ENCODE data around the gene TRIM37.
"Not testable (repeated sequence)": the region's sequence is repeated elsewhere in the genome, so short reads cannot be mapped to it uniquely, and the experiment has no call there.

The TRIM37 gene

DNA sequence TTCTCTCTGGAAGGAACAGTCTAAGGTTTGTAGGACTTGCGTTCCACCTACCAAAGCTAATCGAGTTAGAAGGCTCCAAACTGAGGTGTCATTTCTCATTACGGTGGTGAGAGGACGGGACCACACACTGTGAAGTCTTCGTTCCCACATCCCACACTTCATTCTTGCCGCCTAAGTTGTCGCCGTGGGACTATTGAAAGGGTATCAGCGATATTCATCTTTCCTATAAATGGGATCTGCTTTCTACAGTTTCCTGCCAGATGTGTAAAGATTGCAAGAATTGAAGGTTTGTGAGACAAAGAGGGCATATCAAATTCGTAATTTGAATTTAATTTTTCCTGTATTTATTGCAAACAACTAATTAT lies 608 bp upstream of the TRIM37 start:
- Histone ChIP-seq H3K27me3 (ENCODE audit: control insufficient read depth, insufficient read depth, low read length) (no peaks in the 10 kb centered on the region), H3K9ac (ENCODE audit: low read length) (peak overlapping the region; percentile 75), H3K36me3 (ENCODE audit: control insufficient read depth, low read depth, low read length) (peaks cover 21% of the 10 kb centered on the region), H3K9me3 (ENCODE audit: control insufficient read depth, low read depth, low read length) (no peaks in the 10 kb centered on the region), H3K27ac (ENCODE audit: low read length) (peak overlapping the region; percentile 61), H3K4me1 (ENCODE audit: control insufficient read depth, low read depth, low read length) (peaks cover 6% of the 10 kb centered on the region), H3K4me3 (ENCODE audit: low read length) (peak overlapping the region; percentile 97)

- H3K9ac ChIP-seq (ENCODE audit: low read length): peak overlapping the region; percentile 88
- H3K36me3 ChIP-seq (ENCODE audit: control insufficient read depth, low read depth, low read length): peaks cover 19% of the 10 kb centered on the region
- H3K9me3 ChIP-seq (ENCODE audit: control insufficient read depth, low read depth, low read length): no peaks in the 10 kb centered on the region
- H3K4me1 ChIP-seq (ENCODE audit: control insufficient read depth, low read depth, low read length): peaks cover 6% of the 10 kb centered on the region
- no peaks in the 10 kb centered on the region for H3K27me3 ChIP-seq (ENCODE audit: control insufficient read depth, insufficient read depth, low read length)
- H3K4me3 ChIP-seq (ENCODE audit: low read length): peak overlapping the region; percentile 97
- H3K27ac ChIP-seq (ENCODE audit: low read length): peak overlapping the region; percentile 39
Measured at GRCh38 chr17:59105852-59106462, 723 bp downstream of the TRIM37 start.

- H3K4me1 ChIP-seq (ENCODE audit: control insufficient read depth, low read depth, low read length): peaks cover 6% of the 10 kb centered on the region
- no peaks in the 10 kb centered on the region for H3K9me3 ChIP-seq (ENCODE audit: control insufficient read depth, low read depth, low read length)
- no peak overlapping the region for H3K4me3 ChIP-seq (ENCODE audit: low read length)
- no peak overlapping the region for H3K9ac ChIP-seq (ENCODE audit: low read length)
- H3K27ac ChIP-seq (ENCODE audit: low read length): no peak overlapping the region
- H3K27me3 ChIP-seq (ENCODE audit: control insufficient read depth, insufficient read depth, low read length): no peaks in the 10 kb centered on the region
- peaks cover 24% of the 10 kb centered on the region for H3K36me3 ChIP-seq (ENCODE audit: control insufficient read depth, low read depth, low read length)
Measured at GRCh38 chr17:59101178-59101577, 5.5 kb downstream of the TRIM37 start.

- Histone ChIP-seq H3K36me3 (ENCODE audit: control insufficient read depth, low read depth, low read length) (peaks cover 18% of the 10 kb centered on the region), H3K27me3 (ENCODE audit: control insufficient read depth, insufficient read depth, low read length) (no peaks in the 10 kb centered on the region), H3K9ac (ENCODE audit: low read length) (no peak overlapping the region)
Measured at GRCh38 chr17:59097876-59098275, 8.8 kb downstream of the TRIM37 start.

GRCh38 chr17:59094861-59095530 lies 11.7 kb downstream of the TRIM37 start:
- H3K4me3 ChIP-seq (ENCODE audit: low read length): no peak overlapping the region
- H3K36me3 ChIP-seq (ENCODE audit: control insufficient read depth, low read depth, low read length): peaks cover 1% of the 10 kb centered on the region
- H3K4me1 ChIP-seq (ENCODE audit: control insufficient read depth, low read depth, low read length): no peaks in the 10 kb centered on the region
- no peaks in the 10 kb centered on the region for H3K9me3 ChIP-seq (ENCODE audit: control insufficient read depth, low read depth, low read length)
- no peak overlapping the region for H3K27ac ChIP-seq (ENCODE audit: low read length)
- no peak overlapping the region for H3K9ac ChIP-seq (ENCODE audit: low read length)
- H3K27me3 ChIP-seq (ENCODE audit: control insufficient read depth, insufficient read depth, low read length): no peaks in the 10 kb centered on the region

More at GRCh38 chr17:59097876-59098275, 8.8 kb downstream of the TRIM37 start:
- Histone ChIP-seq H3K4me1 (ENCODE audit: control insufficient read depth, low read depth, low read length) (no peaks in the 10 kb centered on the region), H3K27ac (ENCODE audit: low read length) (no peak overlapping the region), H3K9me3 (ENCODE audit: control insufficient read depth, low read depth, low read length) (no peaks in the 10 kb centered on the region), H3K4me3 (ENCODE audit: low read length) (no peak overlapping the region)

- H3K9ac ChIP-seq (ENCODE audit: low read length): no peak overlapping the region
- no peak overlapping the region for H3K4me3 ChIP-seq (ENCODE audit: low read length)
Measured at GRCh38 chr17:59093702-59094231, 12.9 kb downstream of the TRIM37 start.

DNA sequence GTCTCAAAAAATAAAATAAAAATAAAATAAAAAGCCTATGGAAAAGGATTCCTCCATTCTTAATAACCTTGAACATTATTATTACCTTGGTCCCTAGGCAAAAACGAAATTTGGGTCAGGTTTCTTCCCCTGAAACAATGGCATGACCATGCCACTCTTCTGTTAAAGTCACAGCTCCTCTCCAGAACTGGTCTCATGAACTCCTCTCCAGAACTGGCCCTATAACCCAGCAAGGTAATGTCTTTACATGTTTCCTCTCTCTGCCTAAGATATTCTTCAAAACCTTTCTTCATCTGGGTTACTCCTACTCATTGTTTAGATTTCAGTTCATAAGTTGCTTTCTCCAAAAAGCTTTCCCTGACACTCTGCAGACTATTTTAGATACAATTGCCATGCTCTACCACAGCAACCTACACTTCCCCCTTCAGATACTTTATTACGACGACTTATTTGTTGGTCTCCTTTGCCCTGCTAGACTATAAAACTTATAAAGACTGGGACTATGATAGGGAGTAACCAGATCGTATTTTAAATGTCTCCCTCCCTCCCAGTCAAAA lies 13.5 kb downstream of the TRIM37 start:
- no peaks in the 10 kb centered on the region for H3K27me3 ChIP-seq (ENCODE audit: control insufficient read depth, insufficient read depth, low read length)
- no peaks in the 10 kb centered on the region for H3K9me3 ChIP-seq (ENCODE audit: control insufficient read depth, low read depth, low read length)
- H3K4me1 ChIP-seq (ENCODE audit: control insufficient read depth, low read depth, low read length): no peaks in the 10 kb centered on the region
- peaks cover 8% of the 10 kb centered on the region for H3K36me3 ChIP-seq (ENCODE audit: control insufficient read depth, low read depth, low read length)
- H3K27ac ChIP-seq (ENCODE audit: low read length): no peak overlapping the region
- no peak overlapping the region for H3K9ac ChIP-seq (ENCODE audit: low read length)
- no peak overlapping the region for H3K4me3 ChIP-seq (ENCODE audit: low read length)

More at GRCh38 chr17:59093702-59094231, 12.9 kb downstream of the TRIM37 start:
- H3K27ac ChIP-seq (ENCODE audit: low read length): no peak overlapping the region
- no peaks in the 10 kb centered on the region for H3K9me3 ChIP-seq (ENCODE audit: control insufficient read depth, low read depth, low read length)
- H3K4me1 ChIP-seq (ENCODE audit: control insufficient read depth, low read depth, low read length): no peaks in the 10 kb centered on the region
- H3K36me3 ChIP-seq (ENCODE audit: control insufficient read depth, low read depth, low read length): peaks cover 5% of the 10 kb centered on the region
- no peaks in the 10 kb centered on the region for H3K27me3 ChIP-seq (ENCODE audit: control insufficient read depth, insufficient read depth, low read length)

DNA sequence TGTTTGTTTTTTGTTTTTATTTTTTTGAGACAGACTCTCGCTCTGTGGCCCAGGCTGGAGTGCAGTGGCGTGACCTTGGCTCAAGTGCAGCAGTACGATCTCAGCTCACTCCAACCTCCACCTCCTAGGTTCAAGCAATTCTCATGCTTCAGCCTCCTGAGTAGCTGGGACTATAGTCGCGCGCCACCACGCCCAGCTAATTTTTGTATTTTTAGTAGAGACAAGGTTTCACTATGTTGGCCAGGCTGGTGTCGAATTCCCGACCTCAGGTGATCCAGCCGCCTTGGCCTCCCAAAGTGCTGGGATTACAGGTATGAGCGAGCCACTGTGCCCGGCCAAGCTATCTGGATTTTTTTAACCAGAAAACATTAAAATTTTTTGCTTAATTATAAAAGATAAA lies 16.1 kb downstream of the TRIM37 start:
- H3K9ac ChIP-seq (ENCODE audit: low read length); H3K9me3 ChIP-seq (ENCODE audit: control insufficient read depth, low read depth, low read length); H3K4me1 ChIP-seq (ENCODE audit: control insufficient read depth, low read depth, low read length); H3K4me3 ChIP-seq (ENCODE audit: low read length); H3K27ac ChIP-seq (ENCODE audit: low read length); H3K27me3 ChIP-seq (ENCODE audit: control insufficient read depth, insufficient read depth, low read length): not testable (repeated sequence)
- H3K36me3 ChIP-seq (ENCODE audit: control insufficient read depth, low read depth, low read length): peaks cover 19% of the 10 kb centered on the region

GRCh38 chr17:59084154-59084553 lies 22.5 kb downstream of the TRIM37 start:
- Histone ChIP-seq H3K9ac (ENCODE audit: low read length) (no peak overlapping the region), H3K27me3 (ENCODE audit: control insufficient read depth, insufficient read depth, low read length) (no peaks in the 10 kb centered on the region), H3K36me3 (ENCODE audit: control insufficient read depth, low read depth, low read length) (peaks cover 40% of the 10 kb centered on the region), H3K9me3 (ENCODE audit: control insufficient read depth, low read depth, low read length) (no peaks in the 10 kb centered on the region), H3K27ac (ENCODE audit: low read length) (no peak overlapping the region), H3K4me1 (ENCODE audit: control insufficient read depth, low read depth, low read length) (no peaks in the 10 kb centered on the region), H3K4me3 (ENCODE audit: low read length) (no peak overlapping the region)

GRCh38 chr17:59074494-59074893 lies 32.2 kb downstream of the TRIM37 start:
- Histone ChIP-seq H3K27ac (ENCODE audit: low read length) (no peak overlapping the region), H3K4me3 (ENCODE audit: low read length) (no peak overlapping the region), H3K9ac (ENCODE audit: low read length) (no peak overlapping the region), H3K36me3 (ENCODE audit: control insufficient read depth, low read depth, low read length) (peaks cover 52% of the 10 kb centered on the region), H3K4me1 (ENCODE audit: control insufficient read depth, low read depth, low read length) (no peaks in the 10 kb centered on the region), H3K9me3 (ENCODE audit: control insufficient read depth, low read depth, low read length) (no peaks in the 10 kb centered on the region), H3K27me3 (ENCODE audit: control insufficient read depth, insufficient read depth, low read length) (no peaks in the 10 kb centered on the region)

DNA sequence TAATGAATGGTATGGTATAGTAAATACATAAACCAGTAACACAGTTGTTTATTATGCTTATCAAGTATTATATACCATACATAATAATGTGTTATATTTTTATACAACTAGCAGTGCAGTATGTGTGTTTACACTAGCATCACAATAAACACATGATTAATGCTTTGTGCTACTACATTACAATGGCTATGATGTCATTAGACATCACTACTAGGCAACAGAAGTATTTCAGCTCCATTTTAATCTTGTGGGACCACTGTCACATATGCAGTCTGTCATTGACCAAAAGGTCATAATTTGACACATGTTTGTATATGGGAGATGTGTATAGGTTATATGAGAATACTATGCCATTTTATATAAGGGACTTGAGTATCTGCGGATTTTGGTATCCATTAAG lies 32.7 kb downstream of the TRIM37 start:
- H3K27ac ChIP-seq (ENCODE audit: low read length): no peak overlapping the region
- H3K27me3 ChIP-seq (ENCODE audit: control insufficient read depth, insufficient read depth, low read length): no peaks in the 10 kb centered on the region
- H3K36me3 ChIP-seq (ENCODE audit: control insufficient read depth, low read depth, low read length): peaks cover 49% of the 10 kb centered on the region
- no peaks in the 10 kb centered on the region for H3K4me1 ChIP-seq (ENCODE audit: control insufficient read depth, low read depth, low read length)
- no peak overlapping the region for H3K4me3 ChIP-seq (ENCODE audit: low read length)
- no peaks in the 10 kb centered on the region for H3K9me3 ChIP-seq (ENCODE audit: control insufficient read depth, low read depth, low read length)
- no peak overlapping the region for H3K9ac ChIP-seq (ENCODE audit: low read length)
